GM12865 (cell line): ENCODE measurements around the gene DCTN3.

Source experiments
- DNase-seq: peaks from one replicate; pipeline ENCODE4 v3.0.0; 2010; ENCODE audit warnings: low read depth
- H3K4me3 ChIP-seq: 2 replicates; pipeline ENCODE4 v1.5.1; 2011; ENCODE audit warnings: mild to moderate bottlenecking, low read depth, low read length, control low read depth
- CTCF ChIP-seq: IDR thresholded peaks from 2 replicates; pipeline ENCODE4 v1.5.1; 2011; ENCODE audit warnings: low read length, control low read depth, low read depth, inconsistent platforms; ENCODE audit not compliant: insufficient read depth; ENCODE audit errors: missing control alignments

DCTN3 gene

GRCh38 chr9:34592895-34593601, 27.2 kb downstream of the DCTN3 start:
- no peak for TF ChIP-seq CTCF
- H3K4me3 ChIP-seq = no peak overlapping the region
- no peak for DNase-seq

GRCh38 chr9:34591917-34592866, 28.1 kb downstream of the DCTN3 start:
- no peak for TF ChIP-seq CTCF
- DNase-seq = no peak
- no peak overlapping the region for H3K4me3 ChIP-seq

GRCh38 chr9:34591248-34591916, 28.9 kb downstream of the DCTN3 start:
- H3K4me3 ChIP-seq = no peak overlapping the region
- peak; percentile 75 for DNase-seq
- TF ChIP-seq CTCF = peak; percentile 94

GRCh38 chr9:34590381-34591247, 29.7 kb downstream of the DCTN3 start:
- H3K4me3 ChIP-seq = no peak overlapping the region
- DNase-seq = no peak
- TF ChIP-seq CTCF = no peak

GRCh38 chr9:34589636-34590380, 30.5 kb downstream of the DCTN3 start, which contains the start of gene CNTFR:
Gene CNTFR (minus strand): TSS chr9:34589724. CDS start chr9:34568981, 20,743 bp downstream.
- DNase-seq = no peak
- H3K4me3 ChIP-seq = no peak within 1 kb of the TSS
- TF ChIP-seq CTCF = no peak
